RKO (cell line): ENCODE results near the gene IQGAP2.
"Not testable (repeated sequence)": the region's sequence is repeated elsewhere in the genome, so short reads cannot be mapped to it uniquely, and the experiment has no call there.

Experiments used
- DNase-seq: peaks from one replicate; pipeline ENCODE4 v3.0.0-alpha.2; 2016; ENCODE audit warnings: low spot score

The IQGAP2 gene

GRCh38 chr5:76500633-76501393, 97.7 kb downstream of the IQGAP2 start:
- no peak for DNase-seq

GRCh38 chr5:76503929-76504328, 100.8 kb downstream of the IQGAP2 start:
- DNase-seq, result no peak

DNA sequence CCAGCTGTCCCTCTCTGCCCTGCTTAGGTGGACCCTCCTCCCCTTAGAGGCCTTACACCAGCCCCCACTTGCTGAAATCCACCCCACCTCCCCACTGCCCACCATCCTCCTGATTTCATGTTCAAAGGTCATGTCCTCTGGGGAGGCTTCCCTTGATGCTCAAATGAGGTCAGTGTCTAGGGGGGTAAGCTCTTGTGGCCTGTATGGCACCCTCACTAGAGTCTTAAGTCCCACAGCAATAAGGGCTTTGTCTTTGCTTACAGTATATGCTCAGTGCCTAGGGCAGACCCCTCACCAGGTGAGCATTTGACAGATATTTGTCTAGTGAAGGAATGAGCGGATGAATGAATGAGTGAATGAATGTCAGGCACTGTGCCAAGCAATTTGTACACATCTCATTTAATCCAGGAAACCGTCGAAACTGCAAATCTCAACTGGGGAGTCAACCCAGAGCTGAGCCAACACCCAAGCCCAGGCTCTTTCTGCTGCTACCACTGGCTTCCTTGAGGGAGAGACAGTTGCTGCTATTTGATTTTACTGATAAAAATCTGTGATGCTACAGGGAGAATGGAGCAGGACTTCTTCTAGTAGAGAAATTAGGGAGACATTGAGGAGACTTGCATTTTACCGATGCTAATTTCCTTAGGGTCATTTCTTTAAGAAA, 101.9 kb downstream of the IQGAP2 start:
- DNase-seq, result no peak

GRCh38 chr5:76513476-76513875, 110.4 kb downstream of the IQGAP2 start:
- no peak for DNase-seq

GRCh38 chr5:76514292-76514691, 111.2 kb downstream of the IQGAP2 start:
- DNase-seq, result no peak

GRCh38 chr5:76514713-76515112, 111.6 kb downstream of the IQGAP2 start:
- DNase-seq, result no peak

GRCh38 chr5:76517334-76517733, 114.2 kb downstream of the IQGAP2 start:
- DNase-seq, result no peak

- DNase-seq, result not testable (repeated sequence)
Measured at GRCh38 chr5:76518246-76518645, 115.2 kb downstream of the IQGAP2 start.

- no peak for DNase-seq
Measured at GRCh38 chr5:76521240-76521758, 118.2 kb downstream of the IQGAP2 start.

- DNase-seq, result no peak
Measured at GRCh38 chr5:76522103-76522935, 119.2 kb downstream of the IQGAP2 start.

DNA sequence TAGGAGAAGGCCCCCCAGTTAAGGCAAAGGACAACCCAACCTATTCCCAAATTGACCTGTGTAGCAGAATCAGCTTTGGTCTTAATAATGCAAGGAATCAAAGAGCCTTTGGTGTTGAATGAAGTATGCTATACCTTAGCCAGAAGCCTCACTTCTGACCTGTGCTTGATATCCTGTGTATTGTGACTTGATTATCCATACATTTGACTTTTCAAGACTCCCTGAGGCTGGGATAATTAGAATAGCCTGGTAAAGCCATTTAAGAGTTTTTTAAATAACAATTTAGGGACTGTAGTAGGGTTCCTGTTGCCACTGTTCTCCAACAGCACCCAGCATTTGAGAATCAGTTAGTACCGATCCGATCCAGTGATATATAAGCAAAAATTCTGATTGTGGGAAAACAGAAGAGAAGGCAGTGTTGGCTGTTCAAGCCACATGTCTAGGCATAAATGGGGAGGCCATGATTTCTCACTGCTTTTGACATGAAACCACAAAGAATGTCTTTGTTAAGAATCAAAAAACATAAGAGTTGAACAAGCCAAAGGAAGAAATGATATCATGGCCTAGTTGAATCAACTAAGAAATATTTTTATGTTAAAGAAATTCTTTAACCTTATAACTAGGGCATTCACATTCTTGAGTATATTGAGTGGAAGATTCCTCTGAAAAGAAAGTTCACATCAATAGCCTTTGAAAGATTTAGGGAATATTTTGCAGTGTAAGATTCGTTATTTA, 121.2 kb downstream of the IQGAP2 start:
- DNase-seq, result no peak

DNA sequence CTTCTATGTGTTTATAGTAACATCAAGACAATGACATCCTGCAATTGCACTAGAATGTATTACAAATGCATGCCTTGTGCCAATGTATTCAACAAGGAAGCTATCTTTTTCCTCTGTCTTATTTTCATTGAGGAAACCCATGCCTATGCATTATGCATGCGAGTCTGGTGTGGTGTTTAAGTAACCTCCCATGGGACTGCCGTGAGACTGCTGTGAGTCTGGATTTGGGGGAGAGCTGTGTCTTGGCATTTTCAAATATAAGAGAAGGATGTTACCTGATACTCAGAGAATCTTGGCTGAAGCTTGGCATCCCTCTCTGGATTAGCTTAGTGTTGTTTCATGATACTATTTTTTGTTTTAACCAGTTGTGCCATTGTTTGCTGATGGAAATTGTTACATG, 121.8 kb downstream of the IQGAP2 start:
- no peak for DNase-seq

DNA sequence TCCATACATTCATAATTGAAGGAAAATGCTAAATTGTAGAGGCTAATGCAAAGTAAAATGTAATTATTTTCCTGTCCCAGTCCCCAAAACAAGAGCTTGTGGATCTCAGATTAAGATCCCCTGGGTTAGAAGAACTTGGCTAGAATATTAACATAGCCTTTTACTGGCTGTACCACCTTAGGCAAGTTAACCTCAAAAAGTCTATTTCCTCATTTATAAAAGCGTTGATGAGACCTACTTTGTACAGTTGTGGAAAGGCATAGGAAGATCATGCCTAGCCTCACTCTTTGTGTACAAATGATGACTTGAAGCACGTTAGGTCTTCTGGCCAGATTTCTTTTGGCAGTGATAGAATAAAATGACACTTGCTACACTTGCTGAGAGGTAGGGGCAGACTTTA, 122.9 kb downstream of the IQGAP2 start:
- DNase-seq, result no peak

DNA sequence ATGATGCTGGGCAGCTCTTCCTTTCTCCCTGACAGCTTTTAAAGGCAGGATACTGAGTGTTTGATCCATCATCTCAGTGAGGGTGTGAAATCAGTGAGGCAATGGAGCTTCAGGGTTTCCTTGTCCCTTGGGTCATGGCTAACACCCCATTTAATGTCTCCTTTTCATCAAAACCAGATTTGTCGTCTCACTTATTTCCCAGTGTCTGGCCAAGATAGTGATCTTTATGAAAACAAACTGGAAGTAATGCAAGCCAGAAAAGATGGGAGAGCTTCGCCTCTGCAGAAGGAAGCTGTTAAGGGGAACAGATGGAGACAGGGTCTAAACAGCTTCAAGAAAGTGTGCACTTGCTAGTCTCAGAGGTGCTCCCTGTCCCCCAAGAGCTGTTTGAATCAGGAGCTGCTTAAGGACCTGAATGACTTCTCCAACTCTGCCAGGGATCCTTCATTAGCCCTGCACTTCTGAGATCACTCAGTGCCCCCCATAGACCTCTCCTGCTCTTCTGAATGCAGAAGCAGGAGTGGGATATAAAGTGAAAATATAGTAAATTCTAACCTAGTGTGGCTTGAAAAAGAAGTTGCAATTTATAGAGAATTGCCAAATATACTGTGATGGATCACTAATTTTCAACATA, 124.0 kb downstream of the IQGAP2 start:
- no peak for DNase-seq

DNA sequence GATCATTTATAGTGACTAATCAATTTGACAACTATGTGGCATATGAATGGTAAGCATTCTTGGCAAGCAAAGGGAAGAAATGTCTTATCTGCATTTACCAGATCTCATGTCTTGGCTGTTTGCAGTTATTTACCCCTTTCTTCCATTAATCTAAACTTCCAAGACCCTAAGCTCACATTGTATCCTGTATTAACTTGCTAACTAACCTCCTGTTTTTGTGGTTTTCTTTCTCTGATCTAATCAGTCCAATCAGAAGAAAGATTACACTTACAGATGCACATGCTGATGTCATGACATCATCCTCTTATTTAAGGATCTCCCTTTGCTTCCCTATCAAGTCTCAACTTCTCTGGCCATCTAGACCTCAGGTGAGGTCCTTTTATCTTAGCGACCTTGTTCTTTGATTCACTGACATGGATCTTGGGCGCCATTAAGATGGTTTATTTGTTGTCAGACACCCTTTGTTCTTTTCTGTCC, 124.6 kb downstream of the IQGAP2 start:
- no peak for DNase-seq

- DNase-seq, result no peak
Measured at GRCh38 chr5:76528547-76529331, 125.7 kb downstream of the IQGAP2 start.

DNA sequence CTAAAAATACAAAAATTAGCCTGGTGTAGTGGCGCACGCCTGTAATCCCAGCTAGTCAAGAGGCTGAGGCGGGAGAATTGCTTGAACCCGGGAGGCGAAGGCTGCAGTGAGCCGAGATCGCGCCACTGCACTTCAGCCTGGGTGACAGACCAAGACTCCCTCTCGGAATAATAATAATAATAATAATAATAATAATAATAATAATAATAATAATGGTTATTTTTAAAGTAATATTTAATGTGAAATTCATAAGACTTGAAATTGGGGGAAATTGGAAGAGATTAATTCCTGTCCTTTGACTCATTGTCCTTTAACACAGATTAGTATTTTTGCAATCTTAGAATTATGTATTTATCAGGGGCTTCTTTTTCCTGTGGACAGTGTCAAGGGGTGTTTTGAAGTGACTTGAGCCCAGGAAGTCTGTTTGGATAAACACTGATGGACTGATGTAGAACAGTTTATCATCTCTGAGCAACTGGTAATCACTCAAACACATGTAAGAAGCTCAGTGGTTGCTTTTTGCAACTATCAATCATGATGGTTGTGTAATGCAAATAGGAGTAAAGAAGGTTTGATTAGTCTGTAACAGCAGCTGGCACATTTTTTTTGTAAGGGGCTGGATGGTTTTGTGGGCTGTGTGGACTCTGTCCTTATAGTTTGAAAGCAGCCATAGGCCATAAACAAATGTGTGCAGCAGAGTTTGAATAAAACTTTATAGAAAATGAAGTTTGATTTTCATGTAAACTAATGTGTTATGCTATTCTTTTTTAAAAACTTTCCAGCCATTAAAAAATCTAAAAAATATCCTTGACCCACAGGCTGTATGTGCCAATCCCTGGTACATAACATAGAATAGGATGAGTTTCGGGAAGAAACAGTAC, 126.6 kb downstream of the IQGAP2 start:
- DNase-seq, result no peak

- DNase-seq, result no peak
Measured at GRCh38 chr5:76532052-76532451, 129.0 kb downstream of the IQGAP2 start.

DNA sequence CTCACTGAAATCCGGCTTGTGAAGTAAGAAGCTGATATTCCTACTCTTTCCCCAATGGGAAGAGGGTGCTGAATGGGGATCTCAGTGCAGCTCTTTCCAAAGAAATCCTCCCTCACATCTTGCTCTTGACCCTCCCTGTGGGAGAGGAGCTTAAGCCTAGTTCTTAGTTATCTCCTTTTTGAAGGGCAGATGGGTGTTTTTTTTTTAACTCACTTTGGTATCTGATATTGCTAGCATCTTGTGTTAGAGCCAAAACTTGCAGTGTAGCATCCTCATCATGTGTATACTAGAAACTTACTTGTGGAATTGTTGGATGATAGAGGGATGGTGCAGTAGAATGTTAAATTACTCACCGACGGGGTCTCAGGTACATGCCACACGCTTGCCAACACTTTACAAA, 129.9 kb downstream of the IQGAP2 start:
- no peak for DNase-seq
